HCT116 (cell line): Measurements from ENCODE around the gene PALM2AKAP2. TPM values are rescaled to one million over a fixed set of nuclear protein-coding genes. Genes with fewer than 3 reads are reported as not detected.

Experiments used
- ATAC-seq: fragments of 200-7000 bp; cut with Tn5 transposase; 2 replicates; pipeline ENCODE4 v1.9.1; 2020; ENCODE audit warnings: mild to moderate bottlenecking, moderate library complexity
- BruUV-seq: library from RNA; stranded (reverse); fragments of 400-500 nt; replicated peaks from 2 replicates; lab custom pipeline; 2021; lab: Mats Ljungman, UMichigan
- CTCF ChIA-PET: fragments of 300-600 bp; sonication (Branson Sonifier 250); formaldehyde crosslinking; loops from one replicate; lab custom pipeline; 2021; ENCODE audit warnings: antibody characterized with exemption; lab: Charles Lee
- POLR2A ChIA-PET: fragments of 300-600, 350-600 bp; sonication (Branson Sonifier 250); formaldehyde crosslinking; loops from one replicate; lab custom pipeline; 2021; ENCODE audit warnings: antibody characterized with exemption; lab: Charles Lee
- RAD21 ChIA-PET, 2 experiments: fragments of 300-600 bp; sonication (Branson Sonifier 250); formaldehyde crosslinking; loops; one replicate each; lab custom pipeline; 2023; ENCODE audit warnings: low total read pairs in 2 of 2; ENCODE audit not compliant: uncharacterized antibody in 2 of 2, unreplicated experiment in 2 of 2, low non-redundant PET in 1 of 2; lab: Charles Lee
- DNase-seq: peaks from one replicate; pipeline ENCODE4 v3.0.0-alpha.2; 2010; ENCODE audit warnings: low read depth, low spot score
- H2AFZ ChIP-seq: fragments of 200-600 bp; shearing (Covaris generic), sonication (generic); 2 replicates; pipeline ENCODE4 v1.6.1; 2017; ENCODE audit warnings: low read depth, mixed run types, mixed read lengths, antibody characterized with exemption, low read length; ENCODE audit not compliant: poor library complexity, severe bottlenecking
- H3K27ac ChIP-seq: 2 replicates; pipeline ENCODE4 v1.5.1; 2012; ENCODE audit warnings: low read depth, low read length
- H3K27me3 ChIP-seq: fragments of 200-600 bp; sonication (generic); 2 replicates; pipeline ENCODE4 v1.6.1; 2016; ENCODE audit warnings: mixed run types, low read length, mixed read lengths; ENCODE audit not compliant: insufficient read depth
- H3K36me3 ChIP-seq, 2 experiments: fragments of 200-500 bp in 1 of 2; fragments of 200-600 bp in 1 of 2; sonication (Bioruptor generic) in 1 of 2; sonication (generic) in 1 of 2; 2 replicates each; pipeline versions ENCODE4 v1.5.1 to v1.6.1; 2014 to 2016; ENCODE audit warnings: low read length in 2 of 2, inconsistent platforms in 1 of 2, mixed read lengths in 1 of 2, mixed run types in 1 of 2; ENCODE audit not compliant: insufficient read depth in 2 of 2, control insufficient read depth in 1 of 2
- H3K4me1 ChIP-seq, 2 experiments: fragments of 200-600 bp in 1 of 2; sonication (generic) in 1 of 2; 2 replicates each; pipeline versions ENCODE4 v1.5.1 to v1.6.1; 2012 to 2017; ENCODE audit warnings: low read length in 2 of 2, inconsistent platforms in 1 of 2, mild to moderate bottlenecking in 1 of 2, mixed read lengths in 1 of 2, mixed run types in 1 of 2, moderate library complexity in 1 of 2; ENCODE audit not compliant: insufficient read depth in 2 of 2, control insufficient read depth in 1 of 2
- H3K4me2 ChIP-seq: fragments of 200-600 bp; sonication (generic); 2 replicates; pipeline ENCODE4 v1.6.1; 2017; ENCODE audit warnings: mixed run types, low read length, mixed read lengths
- H3K4me3 ChIP-seq, 2 experiments: fragments of 200-600 bp in 1 of 2; sonication (generic) in 1 of 2; replicated peaks in 1 of 2; 2 replicates each; pipeline ENCODE4 v1.5.1; 2011 to 2016; ENCODE audit warnings: low read length in 2 of 2, control low read depth in 1 of 2, low read depth in 1 of 2, mild to moderate bottlenecking in 1 of 2, mixed read lengths in 1 of 2, mixed run types in 1 of 2
- H3K79me2 ChIP-seq: fragments of 200-600 bp; sonication (generic); 2 replicates; pipeline ENCODE4 v1.6.1; 2017; ENCODE audit warnings: mild to moderate bottlenecking, mixed run types, low read length, moderate library complexity, mixed read lengths; ENCODE audit not compliant: insufficient read depth
- H3K9ac ChIP-seq: fragments of 200-600 bp; sonication (generic); 2 replicates; pipeline ENCODE4 v1.6.1; 2016; ENCODE audit warnings: low read length, mixed read lengths
- H3K9me2 ChIP-seq: fragments of 200-600 bp; sonication (generic), shearing (Covaris generic); 2 replicates; pipeline ENCODE4 v1.6.1; 2017; ENCODE audit warnings: mixed run types, mild to moderate bottlenecking, moderate library complexity; ENCODE audit not compliant: insufficient read depth
- H3K9me3 ChIP-seq, 2 experiments: fragments of 200-500 bp in 1 of 2; fragments of 200-600 bp in 1 of 2; sonication (Bioruptor generic) in 1 of 2; sonication (generic) in 1 of 2; 2 replicates each; pipeline ENCODE4 v1.6.1; 2014 to 2017; ENCODE audit warnings: low read length in 2 of 2, mixed read lengths in 2 of 2, inconsistent platforms in 1 of 2, low read depth in 1 of 2, mild to moderate bottlenecking in 1 of 2, mixed run types in 1 of 2, moderate library complexity in 1 of 2; ENCODE audit not compliant: control insufficient read depth in 1 of 2, insufficient read depth in 1 of 2
- H4K20me1 ChIP-seq: fragments of 200-600 bp; sonication (generic), shearing (Covaris generic); 2 replicates; pipeline ENCODE4 v1.6.1; 2017; ENCODE audit warnings: mixed run types, mild to moderate bottlenecking, moderate library complexity; ENCODE audit not compliant: insufficient read depth
- ATF3 ChIP-seq: IDR thresholded peaks from 2 replicates; pipeline ENCODE4 v1.6.1; 2012
- CBX3 ChIP-seq: IDR thresholded peaks from 2 replicates; pipeline ENCODE4 v1.6.1; 2012; ENCODE audit warnings: low read depth
- CTCF ChIP-seq, 3 experiments: fragments of 200-600 bp in 1 of 3; sonication (generic) in 1 of 3; IDR thresholded peaks in 2 of 3; conservative IDR thresholded peaks in 1 of 3; 2 replicates each; pipeline ENCODE4 v1.5.1; 2012 to 2017; ENCODE audit warnings: low read depth in 2 of 3, low read length in 2 of 3, antibody characterized with exemption in 1 of 3, borderline replicate concordance in 1 of 3, control low read depth in 1 of 3, mild to moderate bottlenecking in 1 of 3, mixed read lengths in 1 of 3, mixed run types in 1 of 3, moderate library complexity in 1 of 3; ENCODE audit not compliant: insufficient read depth in 1 of 3
- ELF1 ChIP-seq: IDR thresholded peaks from 2 replicates; pipeline ENCODE4 v1.6.1; 2012; ENCODE audit warnings: low read depth, borderline replicate concordance
- EZH2 ChIP-seq: fragments of 200-600 bp; sonication (generic); IDR thresholded peaks from 2 replicates; pipeline ENCODE4 v1.6.1; 2017; ENCODE audit warnings: antibody characterized with exemption, mixed run types
- EZH2phosphoT487 ChIP-seq: fragments of 200-600 bp; IDR thresholded peaks from 2 replicates; pipeline ENCODE4 v1.6.1; 2018; ENCODE audit warnings: antibody characterized with exemption, borderline replicate concordance
- FOSL1 ChIP-seq: IDR thresholded peaks from 2 replicates; pipeline ENCODE4 v1.6.1; 2012; ENCODE audit warnings: low read depth
- JUND ChIP-seq: IDR thresholded peaks from 2 replicates; pipeline ENCODE4 v1.6.1; 2012
- MAX ChIP-seq: IDR thresholded peaks from 2 replicates; pipeline ENCODE4 v1.6.1; 2012
- POLR2A ChIP-seq: IDR thresholded peaks from 2 replicates; pipeline ENCODE4 v1.7.0; 2011; ENCODE audit warnings: borderline replicate concordance; ENCODE audit not compliant: insufficient read depth, insufficient read length; ENCODE audit errors: extremely low read depth
- REST ChIP-seq: IDR thresholded peaks from 2 replicates; pipeline ENCODE4 v1.6.1; 2012; ENCODE audit warnings: low read depth
- SIN3A ChIP-seq: IDR thresholded peaks from 2 replicates; pipeline ENCODE4 v1.6.1; 2012; ENCODE audit warnings: low read depth
- SP1 ChIP-seq: IDR thresholded peaks from 2 replicates; pipeline ENCODE4 v1.6.1; 2012; ENCODE audit warnings: low read depth
- YY1 ChIP-seq: IDR thresholded peaks from 2 replicates; pipeline ENCODE4 v1.6.1; 2011; ENCODE audit warnings: low read length, low read depth, moderate library complexity, mild to moderate bottlenecking; ENCODE audit not compliant: insufficient replicate concordance; ENCODE audit errors: extremely low read depth
- ZBTB33 ChIP-seq: IDR thresholded peaks from 2 replicates; pipeline ENCODE4 v1.6.1; 2011; ENCODE audit warnings: mild to moderate bottlenecking, low read length, moderate library complexity; ENCODE audit not compliant: insufficient replicate concordance; ENCODE audit errors: extremely low read depth
- ZFX ChIP-seq: fragments of 450-650 bp; IDR thresholded peaks from 2 replicates; pipeline ENCODE4 v1.6.1; 2017
- intact Hi-C: fragments of 100-400 bp; cut with micrococcal nuclease; formaldehyde crosslinking; loops from 2 replicates; pipeline ENCODE4 v1.10.0; 2022
- total RNA-seq: library from RNA; stranded (reverse); gene quantifications from one replicate; pipeline ENCODE4 v1.2.1, GENCODE V29; 2021; ENCODE audit not compliant: unreplicated experiment

Gene PALM2AKAP2
- total RNA-seq, 1 experiment from 2014 or later = 0.34 TPM

- Histone ChIP-seq H3K4me1 (no peaks in the 10 kb centered on the region), H4K20me1 (no peaks in the 10 kb centered on the region), H3K27me3 (peaks cover 39% of the 10 kb centered on the region), H2AFZ (no peak overlapping the region), H3K4me3 (no peak overlapping the region), H3K79me2 (no peaks in the 10 kb centered on the region), H3K27ac (no peak overlapping the region), H3K9me3 (no peaks in the 10 kb centered on the region), H3K36me3 (no peaks in the 10 kb centered on the region), H3K4me2 (no peak overlapping the region), H3K9me2 (no peaks in the 10 kb centered on the region), H3K9ac (no peak overlapping the region)
- ChIA-PET POLR2A (no interaction called here), CTCF (interaction anchor here (0.9 to 1.1 kb wide), 2 partner anchors 10 to 12 kb away, joined by 3 read pairs; no protein-coding TSS in a partner anchor), RAD21 (no interaction called here)
- ATAC-seq (no peak), DNase-seq (no peak)
- intact Hi-C loops = no loop called here
- TF ChIP-seq ZBTB33 (no peak), ELF1 (no peak), CBX3 (no peak), POLR2A (no peak), EZH2 (no peak), JUND (no peak), EZH2phosphoT487 (no peak), FOSL1 (no peak), YY1 (no peak), REST (no peak), SIN3A (no peak), MAX (no peak), ZFX (no peak), ATF3 (no peak), SP1 (no peak), CTCF (IDR thresholded peaks at IDR 0.05 in 2 of 3, conservative IDR thresholded peaks at IDR 0.05 in 1 of 3; ENCODE audit: borderline replicate concordance in 1 of 3, insufficient read depth in 1 of 3, low read depth in 2 of 3, low read length in 2 of 3) (no peak)
- no TSS peak for BruUV-seq
Observed at GRCh38 chr9:109806506-109807115, 26.6 kb downstream of the PALM2AKAP2 start.
